ENCODE results near the gene ATP13A2.
A peak's percentile ranks its signal among the peaks of the same experiment; 100 is the strongest.

- TF ChIP-seq CTCF (IDR thresholded peaks at IDR 0.05) (no peak), EP300 (IDR thresholded peaks at IDR 0.05; ENCODE audit: borderline replicate concordance in 1 of 2, low read depth in 1 of 2, low read length in 1 of 2) (no peak), POLR2AphosphoS5 (IDR thresholded peaks at IDR 0.05; ENCODE audit: low read depth, low read length) (no peak), FOXM1 (IDR thresholded peaks at IDR 0.05; ENCODE audit: low read depth) (no peak), SIN3A (IDR thresholded peaks at IDR 0.05; ENCODE audit: borderline replicate concordance, low read depth, low read length) (peak; percentile 24; the same call in 1 of the 2 replicates), RAD21 (IDR thresholded peaks at IDR 0.05; ENCODE audit: low read length) (no peak)
Measured at GRCh38 chr1:16980473-16981268, 31.1 kb downstream of the ATP13A2 start, which contains the start of gene MFAP2.
